GM12801 (cell line): ENCODE data around the gene ELAVL2.

ENCODE experiments used
- TF ChIP-seq, protein P1 (sequence below): IDR thresholded peaks from one replicate; pipeline ENCODE4 v1.5.1; 2011; ENCODE audit warnings: control low read depth; ENCODE audit not compliant: insufficient read length; ENCODE audit errors: extremely low read depth

ELAVL2 gene

DNA sequence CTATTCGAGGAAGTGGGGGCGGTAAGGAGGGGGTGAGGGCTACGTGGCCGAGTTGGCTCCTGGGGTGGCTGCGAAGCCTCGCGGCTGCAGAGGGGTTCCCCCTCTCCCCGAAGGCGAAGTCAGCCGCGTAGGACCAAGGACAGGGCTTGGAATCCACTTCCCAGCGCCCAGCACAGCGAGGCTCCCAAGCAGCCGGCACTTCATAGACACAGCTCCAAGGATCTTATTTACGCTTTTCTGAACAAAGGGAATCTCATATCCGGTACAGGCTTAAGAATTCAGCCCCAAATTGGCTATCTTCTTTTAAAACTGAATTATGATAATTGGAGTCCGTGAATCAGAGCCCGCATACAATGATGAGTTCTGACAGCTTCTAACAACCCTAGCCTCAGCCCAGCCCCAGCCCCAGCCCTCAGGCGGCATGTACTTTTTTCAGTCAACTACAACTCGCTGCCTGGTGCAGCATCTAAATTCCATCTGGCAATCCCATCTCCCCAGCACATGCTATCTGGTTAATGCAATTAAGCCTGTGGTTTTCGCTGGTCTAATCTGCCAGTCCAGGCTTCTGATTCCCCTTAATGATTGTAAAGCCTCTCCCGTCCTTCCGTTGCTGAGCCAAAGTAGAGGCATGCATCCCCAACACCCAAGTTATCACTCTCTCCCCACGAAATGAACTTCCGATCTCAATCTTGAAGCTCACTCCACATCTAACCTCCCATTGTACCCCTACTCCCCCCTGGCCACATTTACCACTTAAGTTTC lies 1.0 kb downstream of the ELAVL2 start:
- TF ChIP-seq, protein P1, sequence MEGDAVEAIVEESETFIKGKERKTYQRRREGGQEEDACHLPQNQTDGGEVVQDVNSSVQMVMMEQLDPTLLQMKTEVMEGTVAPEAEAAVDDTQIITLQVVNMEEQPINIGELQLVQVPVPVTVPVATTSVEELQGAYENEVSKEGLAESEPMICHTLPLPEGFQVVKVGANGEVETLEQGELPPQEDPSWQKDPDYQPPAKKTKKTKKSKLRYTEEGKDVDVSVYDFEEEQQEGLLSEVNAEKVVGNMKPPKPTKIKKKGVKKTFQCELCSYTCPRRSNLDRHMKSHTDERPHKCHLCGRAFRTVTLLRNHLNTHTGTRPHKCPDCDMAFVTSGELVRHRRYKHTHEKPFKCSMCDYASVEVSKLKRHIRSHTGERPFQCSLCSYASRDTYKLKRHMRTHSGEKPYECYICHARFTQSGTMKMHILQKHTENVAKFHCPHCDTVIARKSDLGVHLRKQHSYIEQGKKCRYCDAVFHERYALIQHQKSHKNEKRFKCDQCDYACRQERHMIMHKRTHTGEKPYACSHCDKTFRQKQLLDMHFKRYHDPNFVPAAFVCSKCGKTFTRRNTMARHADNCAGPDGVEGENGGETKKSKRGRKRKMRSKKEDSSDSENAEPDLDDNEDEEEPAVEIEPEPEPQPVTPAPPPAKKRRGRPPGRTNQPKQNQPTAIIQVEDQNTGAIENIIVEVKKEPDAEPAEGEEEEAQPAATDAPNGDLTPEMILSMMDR: no peak

DNA sequence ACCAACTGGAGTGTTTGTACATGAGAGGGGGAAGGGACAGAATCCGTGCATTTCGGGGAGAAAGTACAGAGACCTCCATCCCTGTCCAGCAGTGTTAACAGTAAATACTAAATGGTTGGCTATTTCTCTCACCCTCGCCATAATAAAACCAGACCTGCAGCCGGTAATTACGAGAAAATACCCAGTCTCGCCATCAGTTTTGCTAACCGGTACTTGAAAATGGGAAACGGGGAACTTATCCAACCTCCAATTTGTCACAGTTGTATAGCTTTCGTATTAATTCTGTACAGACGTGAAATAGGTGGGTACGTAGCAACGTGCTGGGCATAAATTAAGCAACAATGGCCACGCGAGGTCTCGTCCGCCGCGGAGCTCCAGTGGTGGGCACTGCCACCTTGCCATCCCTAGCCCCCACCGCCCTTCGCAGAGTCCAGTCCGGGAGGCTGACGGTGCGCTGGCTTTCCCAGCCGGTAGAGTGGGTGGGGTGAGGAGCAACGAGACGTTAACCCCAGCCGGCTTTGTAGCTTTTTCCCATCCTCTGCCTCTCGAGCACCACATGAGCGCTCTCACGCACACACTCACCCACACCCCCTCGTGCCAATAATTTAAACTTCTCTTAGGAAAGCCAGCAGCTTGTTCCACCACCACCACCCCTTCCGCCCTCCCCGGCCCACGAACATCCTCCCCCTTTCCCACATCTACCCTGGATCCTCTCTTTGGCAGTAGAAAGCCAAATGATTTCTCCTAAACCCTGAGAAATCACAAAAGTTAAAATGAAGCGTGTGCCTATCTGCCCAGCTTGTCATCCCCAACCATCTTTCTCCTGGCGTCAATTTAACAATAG lies 1.8 kb downstream of the ELAVL2 start:
- TF ChIP-seq, protein P1: no peak

DNA sequence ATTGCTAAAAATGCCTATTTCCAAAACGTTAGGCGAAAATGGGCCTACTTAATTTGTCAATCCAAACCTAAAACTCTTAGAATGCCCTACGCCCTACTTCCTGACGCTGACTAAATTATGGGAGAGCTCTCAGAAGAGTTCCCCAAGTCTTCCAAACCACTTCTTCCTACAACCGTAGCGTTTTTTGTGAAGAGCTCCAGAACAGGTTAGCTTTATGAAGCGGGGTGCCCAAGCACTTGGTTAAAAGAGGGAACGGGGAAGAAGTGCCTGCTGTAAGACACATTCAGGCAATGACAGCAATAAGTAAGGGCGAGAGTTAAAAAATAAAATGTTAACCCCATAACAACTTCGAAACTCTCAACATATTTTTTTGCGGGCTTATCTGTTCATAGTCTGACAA lies 2.8 kb downstream of the ELAVL2 start:
- TF ChIP-seq, protein P1: no peak

DNA sequence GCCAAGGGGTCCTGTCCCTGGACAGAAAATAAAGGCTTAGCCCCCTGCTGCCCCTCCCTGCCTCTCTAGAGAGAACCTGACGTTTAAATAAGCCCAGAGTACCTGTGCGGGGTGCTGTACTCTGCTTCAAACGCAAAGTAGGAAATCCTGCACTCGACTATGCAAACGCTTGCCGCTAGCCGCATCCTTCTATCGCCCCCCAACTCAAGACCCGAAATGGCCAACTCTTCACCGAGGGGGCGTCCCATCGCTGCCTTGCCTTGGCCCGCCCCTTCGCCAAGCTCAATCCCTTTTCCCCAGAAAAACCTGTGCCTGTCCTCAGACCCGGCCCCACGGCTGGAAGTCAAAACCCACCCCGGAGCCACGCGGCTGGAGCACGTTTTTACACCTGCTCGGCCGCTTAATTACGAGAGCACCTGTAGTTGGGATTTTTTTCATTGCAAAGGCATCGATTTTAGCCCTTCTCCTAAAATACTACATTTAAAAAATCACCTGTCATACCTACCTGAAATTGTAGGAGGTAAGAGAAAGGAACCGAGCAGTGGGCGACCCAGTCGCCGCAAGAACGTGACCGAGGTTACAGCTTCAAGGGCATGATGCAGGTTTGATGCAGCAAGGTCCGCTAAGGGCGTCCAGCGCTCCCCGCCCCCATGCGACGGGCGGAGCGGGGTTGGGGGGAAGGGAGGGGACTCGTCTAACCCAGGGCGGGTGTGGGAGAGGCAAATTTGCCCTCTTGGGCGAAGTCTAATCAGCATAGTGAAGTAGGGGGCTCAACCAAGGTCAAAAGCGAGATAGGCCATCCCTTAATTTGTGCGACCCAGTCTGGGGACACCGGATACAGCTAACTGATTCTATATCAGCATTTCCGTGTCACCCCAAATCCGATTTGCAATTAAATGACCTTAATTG lies 3.5 kb downstream of the ELAVL2 start:
- TF ChIP-seq, protein P1: no peak

DNA sequence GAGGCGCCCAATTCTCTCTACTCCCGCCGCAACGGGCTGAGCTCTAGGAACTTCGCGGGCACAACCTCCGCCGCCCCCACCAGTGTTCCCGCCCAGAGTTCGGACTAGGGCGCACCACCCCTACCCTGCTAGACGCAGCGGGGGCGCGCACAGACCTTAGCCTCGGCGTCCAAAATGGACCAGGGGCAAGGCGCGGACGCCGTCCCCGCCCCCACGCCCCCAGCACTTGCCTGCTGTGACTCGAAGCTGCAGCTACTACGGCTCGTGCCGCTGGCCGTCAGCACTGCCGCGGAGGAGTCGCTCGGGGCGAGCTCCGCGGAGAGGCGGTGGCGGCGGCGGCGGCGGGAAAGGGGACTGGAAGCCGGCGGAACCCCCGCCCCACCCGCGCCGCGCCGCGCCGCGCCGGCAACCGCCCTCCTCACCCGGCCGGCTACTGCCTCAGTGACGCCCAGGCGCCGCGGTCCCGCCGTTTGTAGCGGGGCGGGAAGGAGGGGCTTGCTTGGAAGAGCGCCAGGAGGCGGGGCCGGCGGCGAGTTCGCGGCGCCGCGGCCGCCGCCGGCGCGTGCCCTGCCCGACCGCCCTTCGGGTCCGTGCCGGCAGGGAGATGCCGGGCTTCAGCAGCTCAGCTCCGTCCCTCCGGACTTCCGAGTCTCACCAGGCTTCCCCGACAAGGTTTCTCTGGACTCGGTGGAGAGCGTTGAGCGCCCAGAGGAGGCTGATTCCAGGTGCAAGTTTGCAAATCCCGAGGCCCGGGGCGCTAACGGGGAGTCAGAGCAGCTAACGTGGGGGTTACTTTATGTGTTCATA lies 4.5 kb downstream of the ELAVL2 start:
- TF ChIP-seq, protein P1: no peak

DNA sequence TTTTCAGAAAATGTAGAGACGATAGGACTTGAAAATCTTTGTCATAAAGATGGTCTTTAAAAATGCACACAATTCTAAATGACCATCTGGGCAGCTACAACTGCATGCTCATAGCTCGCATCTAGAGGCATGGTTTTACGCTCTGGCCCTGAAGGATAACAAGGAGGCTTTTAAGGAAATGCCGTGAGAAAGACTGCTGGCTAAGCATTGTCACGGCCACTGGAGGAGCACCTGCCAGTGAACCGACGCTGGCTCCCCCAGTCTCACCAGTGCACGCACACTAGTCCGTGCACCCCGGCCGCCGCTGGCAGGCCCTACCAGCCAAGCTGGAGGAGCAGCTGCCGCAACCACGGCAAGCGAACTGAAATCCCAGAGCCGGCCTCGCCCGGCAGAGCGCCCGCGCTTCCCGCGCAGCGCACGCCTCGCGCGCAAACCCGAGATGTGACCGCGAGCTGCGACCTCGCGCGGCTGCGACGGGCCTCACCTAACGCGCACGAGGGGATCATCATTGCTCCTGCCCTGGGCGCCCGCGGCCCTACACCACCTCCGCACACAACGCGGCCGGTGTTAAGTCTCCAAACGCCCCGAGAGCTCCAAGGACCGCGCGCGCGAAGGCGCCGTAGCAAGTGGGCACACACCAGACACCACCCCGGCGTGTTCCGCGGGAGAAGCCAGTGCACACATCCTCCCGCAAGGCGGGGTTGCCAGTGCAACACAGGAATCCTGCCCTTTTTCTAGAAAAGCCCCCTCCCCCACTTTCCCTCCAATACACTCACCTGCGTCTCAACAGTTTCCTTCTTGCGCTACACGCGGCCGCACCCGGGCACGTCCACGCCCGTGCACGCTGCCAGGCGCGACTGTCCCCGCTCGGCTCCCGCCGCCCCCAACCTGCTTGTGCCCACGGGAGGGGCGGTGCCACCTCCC lies 5.3 kb downstream of the ELAVL2 start:
- TF ChIP-seq, protein P1: no peak
